Iris pigment epithelial cell (primary cell): ENCODE results near the gene TEX13B.
"Not testable (repeated sequence)": the region's sequence is repeated elsewhere in the genome, so short reads cannot be mapped to it uniquely, and the experiment has no call there.

ENCODE experiments used
- DNase-seq: peaks from one replicate; pipeline ENCODE4 v3.0.0-alpha.2; 2011; ENCODE audit warnings: low read depth

The TEX13B gene, protein sequence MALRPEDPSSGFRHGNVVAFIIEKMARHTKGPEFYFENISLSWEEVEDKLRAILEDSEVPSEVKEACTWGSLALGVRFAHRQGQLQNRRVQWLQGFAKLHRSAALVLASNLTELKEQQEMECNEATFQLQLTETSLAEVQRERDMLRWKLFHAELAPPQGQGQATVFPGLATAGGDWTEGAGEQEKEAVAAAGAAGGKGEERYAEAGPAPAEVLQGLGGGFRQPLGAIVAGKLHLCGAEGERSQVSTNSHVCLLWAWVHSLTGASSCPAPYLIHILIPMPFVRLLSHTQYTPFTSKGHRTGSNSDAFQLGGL

DNA sequence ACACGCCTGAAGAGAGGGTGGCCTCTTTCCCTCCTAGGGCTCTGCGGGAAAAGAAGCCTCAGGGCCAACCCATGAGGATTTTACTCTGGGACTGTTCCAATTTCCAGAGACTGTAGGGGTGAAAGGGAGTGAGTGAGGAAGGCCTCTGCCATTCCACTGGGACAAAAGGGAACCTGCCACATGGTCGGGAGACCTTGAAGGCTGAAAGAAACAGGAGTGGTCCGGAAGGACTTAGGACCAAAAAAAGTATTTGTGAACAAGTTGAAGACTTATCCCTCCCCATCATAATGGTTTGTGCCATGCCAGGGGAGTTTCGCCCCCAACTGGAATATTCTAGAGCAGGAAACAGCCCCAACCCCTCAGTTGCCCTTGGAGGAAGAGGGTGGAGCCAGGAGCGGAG, at the start of gene TEX13B:
TEX13B (minus strand) TSS at position 15 of the 400 bp plus-strand sequence. CDS start 243 bp downstream, outside the sequence.
- no peak for DNase-seq

DNA sequence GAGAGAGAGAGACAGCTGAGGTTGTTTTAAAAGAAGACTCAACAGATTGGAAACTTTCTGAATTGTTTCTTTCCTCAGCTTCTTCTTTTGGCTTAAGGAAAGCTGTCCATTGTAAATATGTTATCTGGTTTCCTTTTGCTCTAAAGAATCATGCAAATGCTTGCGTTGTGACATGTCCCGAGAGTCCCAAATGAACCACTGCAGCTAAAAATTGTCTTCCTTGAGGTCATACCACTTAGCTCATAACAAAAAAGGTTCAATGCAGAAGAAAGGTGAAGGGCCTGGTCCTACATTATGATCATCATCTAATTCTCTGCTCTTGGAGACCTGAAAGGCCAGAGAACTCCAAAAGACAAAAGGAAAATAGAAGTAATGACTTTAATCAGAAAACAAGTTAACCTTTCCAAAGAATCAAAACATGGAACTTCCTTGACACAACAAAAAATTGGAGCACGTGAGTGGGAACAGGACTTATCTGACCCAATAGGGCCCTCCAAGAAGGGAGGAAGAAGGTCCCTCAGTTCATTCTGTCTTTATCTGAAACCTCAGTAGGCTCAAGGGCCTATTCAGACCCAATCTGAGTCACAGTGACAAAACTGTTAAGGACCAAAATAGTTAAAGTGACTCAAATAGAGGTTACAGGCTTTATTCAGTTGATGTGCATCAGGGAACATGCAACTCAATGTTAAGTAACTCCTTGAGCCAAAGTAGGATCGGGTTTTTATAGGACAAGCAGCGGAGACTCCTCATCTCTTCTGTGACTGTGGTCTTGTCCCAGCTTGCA, 48.0 kb upstream of the TEX13B start:
- no peak for DNase-seq

DNA sequence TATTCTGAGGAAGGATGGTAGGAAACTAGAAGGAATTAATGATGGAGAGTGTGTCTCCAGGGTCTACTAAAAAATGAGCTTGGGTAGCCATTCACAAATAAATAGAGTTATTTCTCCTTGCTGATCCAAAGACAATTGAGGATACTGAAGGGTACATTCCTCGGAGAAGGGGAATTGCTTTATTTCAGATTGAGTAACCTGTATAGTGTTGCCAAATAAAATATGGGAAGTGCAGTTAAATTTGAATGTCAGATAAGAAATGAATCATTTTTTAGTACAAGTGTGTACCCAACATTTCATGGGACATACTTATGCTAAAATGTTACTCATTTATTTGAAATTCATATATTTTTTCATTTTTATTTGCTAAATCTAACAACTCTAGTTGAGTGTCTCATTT, 46.7 kb upstream of the TEX13B start:
- DNase-seq = no peak

DNA sequence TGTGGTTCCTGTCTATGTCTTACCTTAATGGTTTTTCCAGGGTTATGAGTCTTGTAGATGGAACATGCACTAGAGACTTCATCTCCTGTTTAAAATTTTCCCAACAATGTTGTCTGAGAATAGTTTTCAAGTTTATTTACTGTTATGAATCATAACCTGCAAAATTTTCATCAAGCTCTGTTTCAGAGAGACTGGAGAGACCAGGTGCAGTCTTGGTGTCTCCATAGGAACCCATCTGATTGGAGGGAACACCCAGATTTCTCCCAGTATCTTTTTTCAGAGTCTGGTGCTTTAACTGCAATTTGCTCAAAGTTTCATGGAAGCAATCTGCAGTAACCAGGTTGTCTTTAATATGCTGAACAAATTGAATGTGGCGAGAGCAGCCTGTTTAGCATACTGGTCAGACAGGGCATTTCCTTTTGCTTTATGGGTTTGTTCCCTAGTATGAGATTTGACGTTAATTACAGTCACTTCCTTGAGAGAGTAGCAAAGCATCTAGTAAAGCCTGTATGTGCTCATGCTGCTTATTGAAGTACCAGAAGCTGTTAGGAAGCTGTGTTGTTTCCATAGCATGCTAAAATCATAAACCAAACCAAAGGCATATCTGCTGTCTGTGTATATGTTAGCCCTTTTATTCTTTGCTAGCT, 43.9 kb upstream of the TEX13B start:
- DNase-seq = no peak

DNA sequence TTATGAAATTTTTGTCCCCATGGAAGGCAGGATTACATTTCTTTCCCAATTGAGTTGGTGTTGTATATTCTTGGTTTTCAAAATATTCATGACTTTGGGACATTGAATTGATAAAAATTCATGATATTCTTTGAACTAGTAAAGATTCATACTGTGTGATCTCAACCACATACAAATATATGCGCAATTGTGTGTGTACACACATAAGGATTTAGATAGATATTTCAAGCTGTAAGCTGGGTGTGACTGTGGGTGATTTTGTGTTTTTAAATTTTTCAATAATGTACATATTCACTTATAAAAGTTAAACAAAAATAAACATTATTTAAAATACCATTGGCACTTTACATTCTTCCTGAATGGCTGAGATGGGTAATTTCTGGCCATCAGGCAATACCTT, 43.2 kb upstream of the TEX13B start:
- no peak for DNase-seq

DNA sequence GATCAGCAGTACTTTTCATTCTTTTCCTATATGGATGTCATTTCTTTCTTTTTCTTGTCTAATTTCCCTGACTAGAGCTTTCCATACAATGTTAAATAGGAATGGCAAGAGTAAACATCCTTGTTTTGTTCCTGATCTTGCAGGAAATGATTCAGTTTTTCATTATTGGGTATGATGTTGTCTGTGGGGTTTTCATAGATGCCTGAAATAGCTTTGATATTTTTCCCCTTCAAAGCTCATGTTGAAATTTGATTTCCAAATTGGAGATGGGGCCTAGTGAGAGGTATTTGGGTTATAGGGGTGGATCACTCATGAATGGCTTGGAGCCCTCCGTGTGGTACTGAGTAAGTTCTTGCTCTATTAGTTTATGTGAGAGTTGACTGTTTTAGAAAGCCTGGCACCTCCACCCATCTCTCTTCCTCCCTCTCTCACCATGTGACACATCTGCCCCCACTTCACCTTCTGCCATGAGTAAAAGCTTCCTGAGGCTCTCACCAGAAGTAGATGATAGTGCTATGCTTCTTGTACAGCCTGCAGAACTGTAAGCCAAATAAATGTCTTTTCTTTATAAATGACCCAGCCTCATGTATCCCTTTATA, 40.4 kb upstream of the TEX13B start:
- peak; percentile 42 for DNase-seq

DNA sequence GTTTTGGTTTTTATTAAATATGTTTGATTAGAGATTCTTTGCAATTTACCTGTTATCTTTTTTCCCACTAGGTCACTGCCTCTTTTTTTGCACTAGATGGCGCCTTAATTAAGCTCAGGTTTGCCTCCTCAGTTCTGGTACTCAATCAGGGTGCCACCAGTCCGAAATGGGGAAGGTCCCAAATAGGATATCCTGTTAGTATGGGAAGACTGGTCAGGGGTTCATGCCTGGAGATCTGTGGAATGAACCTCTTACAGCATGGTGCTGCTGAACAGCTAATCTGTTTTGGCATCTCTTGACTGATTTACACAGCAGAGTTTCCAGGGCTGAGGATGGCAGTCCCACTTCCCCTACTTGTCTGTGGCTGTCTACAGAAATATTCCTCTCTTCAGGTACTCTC, 38.5 kb upstream of the TEX13B start:
- DNase-seq = peak; percentile 32

DNA sequence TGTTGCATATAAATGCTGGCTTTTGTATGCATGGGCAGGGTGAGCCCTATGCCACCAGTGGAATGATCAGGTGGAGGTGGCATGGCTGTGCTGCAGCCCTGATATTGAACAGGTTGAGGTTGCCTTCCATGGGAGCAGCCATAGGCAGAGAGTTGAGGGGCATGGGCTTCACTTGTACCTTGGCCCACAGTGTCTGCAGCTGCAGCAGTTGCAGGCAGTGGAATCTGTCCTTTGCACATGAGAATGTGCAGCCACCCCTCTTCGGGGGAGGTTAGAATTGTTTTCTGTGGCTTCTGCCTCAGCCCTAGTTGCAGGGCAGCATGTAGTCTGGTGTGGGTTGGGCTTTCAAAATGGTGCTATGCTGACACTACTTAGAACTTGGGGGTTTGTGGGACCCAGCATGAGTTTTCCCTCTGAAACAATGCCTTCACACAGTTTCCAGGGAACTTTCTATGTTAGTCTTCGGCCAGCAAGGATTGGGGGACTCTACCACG, 37.3 kb upstream of the TEX13B start:
- DNase-seq = no peak

DNA sequence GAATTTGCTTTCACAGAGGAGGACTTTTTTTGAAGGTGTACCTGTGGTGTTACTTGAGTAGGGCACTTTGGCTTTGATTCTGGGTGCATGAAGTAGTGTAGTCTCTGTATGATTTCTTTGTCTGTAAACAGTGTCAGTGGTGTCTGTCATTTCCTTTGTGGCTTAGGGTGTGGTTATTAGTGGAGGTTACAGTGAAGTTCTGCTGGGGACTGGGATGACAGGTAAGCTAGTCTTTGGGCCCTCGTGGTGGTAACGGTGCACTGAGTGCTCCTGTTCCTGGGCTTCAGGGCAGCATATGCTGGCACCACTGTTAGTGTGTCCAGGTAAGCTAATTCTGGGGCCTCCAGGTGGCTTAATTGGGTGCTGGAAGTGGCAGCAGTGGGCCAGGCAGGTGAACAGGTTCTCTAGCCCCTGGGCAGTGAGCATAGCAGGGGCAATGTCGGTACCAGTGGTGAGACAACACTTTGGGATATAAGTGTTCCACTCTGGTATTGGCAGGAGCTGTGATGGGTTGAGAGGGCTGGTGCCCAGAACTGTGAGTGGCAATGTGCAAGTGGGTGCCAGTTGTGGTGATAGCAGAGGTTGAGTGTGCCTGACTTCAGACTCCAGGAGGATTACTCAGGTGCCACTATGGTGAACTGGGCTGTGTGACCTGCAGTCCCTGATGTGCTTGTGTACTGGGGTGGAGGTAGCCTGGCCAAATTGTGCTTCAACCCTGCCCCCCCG, 36.6 kb upstream of the TEX13B start:
- no peak for DNase-seq

DNA sequence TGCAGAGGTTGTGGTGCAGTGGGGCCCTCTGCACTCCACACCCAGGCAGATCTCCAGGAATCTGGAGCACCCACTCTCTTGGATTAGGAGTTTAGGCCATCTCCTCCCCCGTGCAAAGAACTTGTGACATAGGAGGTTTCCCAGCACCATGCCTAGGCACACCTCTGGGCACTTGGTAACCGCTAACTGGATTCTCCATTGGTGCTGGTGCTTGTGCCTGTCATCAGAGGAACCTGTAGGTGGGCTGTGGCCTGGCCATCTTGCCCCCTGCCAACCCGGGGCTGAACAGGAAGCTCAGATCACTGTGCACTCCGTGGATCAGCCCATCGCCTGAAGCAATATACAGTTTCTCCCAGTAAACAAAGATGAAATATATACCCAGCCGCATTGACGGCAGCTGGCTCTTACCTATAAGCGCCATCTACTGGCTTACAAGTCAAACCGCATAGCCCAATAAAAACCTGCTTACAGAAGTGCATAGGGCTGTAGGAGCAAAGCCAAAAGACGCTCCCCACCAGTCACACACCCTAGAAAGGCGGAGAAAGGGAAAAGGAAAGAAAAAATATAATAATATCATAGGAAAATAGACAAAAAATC, 19.1 kb upstream of the TEX13B start:
- DNase-seq = peak; percentile 64

DNA sequence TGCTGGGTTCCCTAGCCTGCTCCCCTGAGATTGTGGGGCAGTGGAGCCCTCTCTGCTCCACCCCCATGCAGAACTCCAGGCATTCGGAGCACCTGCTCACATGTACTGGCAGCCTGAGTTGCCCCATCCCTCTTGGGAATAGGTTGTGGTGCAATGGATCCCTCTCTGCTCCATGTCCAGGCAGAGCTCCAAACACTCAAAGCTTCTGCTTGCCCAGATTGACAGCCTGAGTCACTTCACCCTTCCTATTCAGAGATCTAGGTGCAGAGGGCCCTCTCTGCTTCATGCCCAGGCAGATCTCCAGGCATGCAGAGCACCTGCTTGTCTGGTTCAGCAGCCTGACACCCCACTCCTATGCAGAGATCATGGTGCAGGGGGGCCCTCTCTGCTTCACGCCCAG, 18.6 kb upstream of the TEX13B start:
- peak; percentile 9 for DNase-seq

DNA sequence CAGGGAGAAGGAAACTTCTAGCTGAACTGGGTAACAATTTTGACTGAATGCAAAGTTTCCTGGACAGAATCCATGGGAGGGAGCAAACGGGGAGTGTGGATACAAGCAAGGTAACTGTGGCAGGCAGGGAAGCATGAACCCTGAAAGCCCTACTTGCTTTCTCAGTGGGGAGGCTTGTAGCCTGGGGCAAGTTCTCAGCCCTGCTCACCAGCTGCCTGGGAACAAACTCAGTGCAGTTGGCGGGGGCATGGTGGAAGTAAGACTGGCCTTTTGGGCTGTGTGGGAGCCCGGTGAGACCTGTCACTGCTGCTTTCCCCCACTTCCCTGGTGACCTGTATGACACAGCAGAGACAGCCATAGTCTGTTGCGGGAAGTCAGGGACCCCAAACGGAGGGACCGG, 14.0 kb upstream of the TEX13B start:
- DNase-seq = no peak

DNA sequence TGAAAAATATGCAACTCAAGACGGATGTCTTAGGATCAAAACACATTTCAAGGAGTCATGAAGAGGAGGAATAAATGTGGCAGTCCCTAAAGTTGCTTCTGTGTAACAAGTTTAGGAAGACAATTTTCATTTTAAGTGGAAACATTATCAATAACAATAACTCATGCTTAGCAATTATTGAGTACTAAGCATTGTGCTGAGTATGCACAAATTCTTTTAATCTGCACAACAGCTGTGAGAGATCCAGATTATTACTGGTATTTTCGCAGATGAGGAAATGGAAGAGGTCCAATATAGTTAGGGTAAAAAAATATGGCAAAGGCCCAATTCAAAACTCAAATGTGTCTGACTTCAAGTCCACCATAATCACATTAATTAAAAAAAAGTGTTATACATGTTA, 2.9 kb upstream of the TEX13B start:
- DNase-seq = no peak

DNA sequence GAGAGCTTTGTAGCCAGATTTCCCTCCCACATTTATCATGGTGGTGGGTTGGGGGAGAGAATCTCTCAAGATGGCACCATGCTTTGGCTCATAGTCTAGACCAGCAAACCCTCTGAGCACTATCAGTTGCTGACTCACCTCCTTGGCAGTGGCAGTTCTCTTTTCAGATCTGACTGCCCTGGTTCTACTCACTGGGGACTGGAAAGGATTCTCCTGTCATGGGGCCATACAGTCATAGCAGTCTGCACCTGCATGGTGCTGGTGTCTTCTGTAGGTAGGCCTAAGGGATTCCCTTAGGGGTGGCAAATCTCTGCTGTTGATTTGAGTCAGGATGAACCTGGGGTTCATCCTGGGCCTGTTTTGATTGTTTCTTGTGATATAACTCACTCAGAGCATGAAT, 2.6 kb downstream of the TEX13B start:
- DNase-seq = no peak

DNA sequence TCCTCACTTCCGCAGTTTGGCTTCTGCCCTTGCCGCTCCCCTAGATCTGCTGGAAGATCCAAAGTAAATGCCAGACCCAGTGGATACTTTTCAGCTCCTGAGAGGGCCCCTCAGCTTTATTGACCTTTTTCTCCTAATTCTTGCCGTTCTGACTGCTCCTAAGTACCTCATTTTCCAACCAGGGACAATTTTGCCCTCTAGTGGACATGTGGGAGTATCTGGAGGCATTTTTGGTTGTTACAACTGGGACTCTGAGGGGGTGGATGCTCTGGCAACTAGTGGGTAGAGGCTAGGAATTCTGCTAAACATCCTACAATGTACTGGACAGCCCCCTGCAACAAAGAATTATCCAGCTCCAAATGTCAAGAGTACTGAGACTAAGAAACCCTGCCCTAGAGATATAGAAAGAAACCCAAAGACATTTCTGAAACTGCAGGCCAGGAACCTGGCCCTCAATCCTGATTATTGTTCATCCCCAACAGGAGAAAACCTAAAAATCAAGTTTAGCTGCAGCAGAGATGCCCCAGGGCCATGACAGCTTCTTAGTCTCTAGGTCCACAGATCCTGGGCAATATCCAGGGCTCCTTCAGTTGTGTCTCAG, 3.4 kb downstream of the TEX13B start:
- peak; percentile 46 for DNase-seq

DNA sequence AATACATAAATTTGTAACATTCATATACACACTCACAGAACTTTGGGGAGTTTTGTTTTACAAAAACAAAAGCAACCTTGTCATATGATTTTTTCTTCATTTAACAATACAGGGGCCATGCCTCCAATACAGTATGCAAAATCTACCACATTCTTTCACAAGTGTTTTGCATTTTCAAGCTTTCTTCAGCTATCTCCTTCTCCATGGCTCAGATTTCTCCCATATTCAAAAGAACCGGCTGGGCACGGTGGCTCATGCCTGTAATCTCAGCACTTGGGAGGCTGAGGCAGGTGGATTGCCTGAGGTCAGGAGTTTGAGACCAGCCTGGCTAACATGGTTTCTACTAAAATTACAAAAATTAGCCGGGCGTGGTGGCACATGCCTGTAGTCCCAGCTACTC, 4.1 kb downstream of the TEX13B start:
- DNase-seq = no peak

DNA sequence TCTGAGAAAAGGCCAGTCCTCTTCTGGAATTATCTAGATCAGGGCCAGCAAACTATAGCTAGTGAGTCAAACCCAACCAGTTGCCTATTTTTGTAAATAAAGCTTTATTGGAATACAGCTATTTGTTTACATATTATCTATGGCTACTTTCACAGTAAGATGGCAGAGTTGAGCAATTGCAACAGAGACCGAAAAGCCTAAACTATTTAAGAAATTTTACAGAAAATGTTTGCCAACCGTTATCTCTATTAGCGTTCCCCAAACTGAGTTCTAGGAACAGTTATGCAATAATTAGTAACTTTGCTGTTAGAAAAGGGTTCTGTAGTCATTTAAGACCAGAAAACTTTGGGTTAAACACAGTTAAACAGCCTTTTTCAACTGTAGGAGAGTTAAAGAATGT, 10.5 kb downstream of the TEX13B start:
- DNase-seq = peak; percentile 20

DNA sequence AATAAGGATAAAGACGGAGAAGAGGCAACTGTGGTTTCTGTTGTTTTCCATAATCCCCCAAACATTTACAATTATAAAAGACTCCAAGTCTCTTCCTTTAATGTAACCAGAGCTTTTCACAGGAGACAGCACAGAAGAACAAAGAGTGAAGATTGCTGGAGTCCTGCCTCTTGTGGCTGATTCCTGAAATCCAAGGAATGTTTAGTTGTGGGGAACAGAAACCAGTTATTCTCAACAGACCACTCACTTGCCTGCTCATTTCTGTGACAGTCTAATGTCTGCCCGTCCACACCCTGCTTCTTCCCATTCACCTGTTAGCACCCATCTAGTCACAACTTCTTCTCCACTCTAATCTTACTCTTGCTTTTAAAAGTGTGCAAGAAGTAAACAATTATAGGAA, 12.1 kb downstream of the TEX13B start:
- DNase-seq = no peak

DNA sequence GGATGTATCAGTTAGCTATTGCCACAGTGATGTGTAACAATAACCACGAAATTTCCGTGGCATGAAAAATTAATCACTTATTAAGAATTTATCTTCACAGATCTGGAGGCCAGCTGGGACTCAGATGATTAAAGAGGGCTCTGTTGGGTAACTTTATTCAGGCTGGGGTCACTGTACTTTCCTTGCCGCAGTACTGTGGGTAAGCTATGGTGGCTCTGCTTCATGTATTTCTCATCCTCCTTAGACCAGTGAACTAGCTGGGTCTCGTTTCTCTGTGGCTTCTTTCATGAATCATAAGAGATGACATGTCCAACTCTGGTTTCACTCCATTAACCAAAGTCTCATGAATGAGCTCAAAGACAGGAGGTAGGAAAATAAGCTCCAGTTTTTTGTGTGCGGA, 13.5 kb downstream of the TEX13B start:
- no peak for DNase-seq

DNA sequence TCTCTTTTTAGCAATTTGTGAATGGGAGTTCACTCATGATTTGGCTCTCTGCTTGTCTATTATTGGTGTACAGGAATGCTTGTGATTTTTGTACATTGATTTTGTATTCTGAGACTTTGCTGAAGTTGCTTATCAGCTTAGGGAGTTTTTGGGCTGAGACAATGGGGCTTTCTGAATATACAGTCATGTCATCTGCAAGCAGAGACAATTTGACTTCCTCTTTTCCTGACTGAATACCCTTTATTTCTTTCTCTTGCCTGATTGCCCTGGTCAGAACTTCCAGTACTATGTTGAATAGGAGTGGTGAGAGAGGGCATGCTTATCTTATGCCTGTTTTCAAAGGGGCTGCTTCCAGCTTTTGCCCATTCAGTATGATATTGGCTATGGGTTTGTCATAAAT, 26.8 kb downstream of the TEX13B start:
- DNase-seq = not testable (repeated sequence)

DNA sequence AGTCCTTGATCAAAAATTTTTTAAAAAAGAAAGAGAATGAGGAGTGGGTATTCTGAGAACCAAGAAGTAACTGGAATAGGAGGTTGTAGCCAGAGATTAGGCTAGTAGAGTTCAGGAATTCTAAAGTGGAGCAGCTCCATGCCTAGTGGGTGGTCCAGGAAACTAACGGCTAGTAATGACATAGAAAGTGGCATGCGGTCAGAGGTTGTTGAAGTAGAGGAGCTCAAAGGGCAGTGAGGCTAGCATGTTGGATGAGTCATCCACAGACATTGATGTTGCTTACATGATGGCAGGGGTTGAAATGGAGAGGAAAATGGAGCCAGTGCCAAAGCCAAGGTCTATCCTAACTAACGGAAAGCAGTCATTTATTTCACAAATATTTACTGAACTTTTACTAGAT, 42.1 kb downstream of the TEX13B start:
- DNase-seq = no peak
